Liver (tissue), 9 donors: Measurements from ENCODE around the gene MUC15. TPM values are rescaled to one million over a fixed set of nuclear protein-coding genes. Genes with fewer than 3 reads are reported as not detected.

Experiments used
- DNase-seq: peaks from one replicate; pipeline ENCODE4 v3.0.0-alpha.2; 2017; ENCODE audit warnings: low spot score
- H3K27ac ChIP-seq, 2 donors: one replicate each; pipeline ENCODE4 v1.7.0; 2013; ENCODE audit warnings: inconsistent platforms in 2 of 2, low read length in 2 of 2, control low read depth in 1 of 2, low read depth in 1 of 2, mild to moderate bottlenecking in 1 of 2
- H3K27me3 ChIP-seq, 4 donors: one replicate each; pipeline versions ENCODE4 v1.6.1 to v1.7.0; 2013; ENCODE audit warnings: low read length in 3 of 4, inconsistent platforms in 1 of 4, mild to moderate bottlenecking in 1 of 4, moderate library complexity in 1 of 4; ENCODE audit not compliant: control insufficient read depth in 4 of 4, insufficient read depth in 4 of 4
- H3K36me3 ChIP-seq, 4 donors: one replicate each; pipeline versions ENCODE4 v1.6.1 to v1.7.0; 2013; ENCODE audit warnings: low read length in 3 of 4, mild to moderate bottlenecking in 3 of 4, low read depth in 1 of 4, moderate library complexity in 1 of 4; ENCODE audit not compliant: control insufficient read depth in 4 of 4, insufficient read depth in 3 of 4
- H3K4me1 ChIP-seq, 4 donors: one replicate each; pipeline versions ENCODE4 v1.6.1 to v1.7.0; 2013; ENCODE audit warnings: low read length in 3 of 4, mild to moderate bottlenecking in 3 of 4, moderate library complexity in 1 of 4; ENCODE audit not compliant: control insufficient read depth in 4 of 4, insufficient read depth in 4 of 4
- H3K4me3 ChIP-seq, 3 donors: one replicate each; pipeline versions ENCODE4 v1.6.1 to v1.7.0; 2013; ENCODE audit warnings: low read length in 3 of 3, control low read depth in 1 of 3, low read depth in 1 of 3, mild to moderate bottlenecking in 1 of 3
- H3K9ac ChIP-seq, 2 donors: one replicate each; pipeline ENCODE4 v1.7.0; 2013; ENCODE audit warnings: low read length in 2 of 2, mild to moderate bottlenecking in 2 of 2, moderate library complexity in 2 of 2, control low read depth in 1 of 2, low read depth in 1 of 2
- H3K9me3 ChIP-seq, 4 donors: one replicate each; pipeline versions ENCODE4 v1.6.1 to v1.7.0; 2013; ENCODE audit warnings: low read length in 3 of 4; ENCODE audit not compliant: control insufficient read depth in 4 of 4
- ATF3 ChIP-seq: IDR thresholded peaks from 2 replicates; pipeline ENCODE4 v1.6.1; 2016; ENCODE audit warnings: antibody characterized with exemption
- CTCF ChIP-seq: fragments of 150-350 bp; IDR thresholded peaks from 2 replicates; pipeline ENCODE4 v1.5.1; 2017; ENCODE audit warnings: improper control_type of control experiment, low read depth, low read length; ENCODE audit not compliant: missing input control
- EGR1 ChIP-seq, 2 donors: IDR thresholded peaks; 2 replicates each; pipeline ENCODE4 v1.6.1; 2016 to 2018; ENCODE audit warnings: antibody characterized with exemption in 2 of 2, low read depth in 2 of 2
- FOXA1 ChIP-seq: IDR thresholded peaks from 2 replicates; pipeline ENCODE4 v1.6.1; 2016; ENCODE audit warnings: antibody characterized with exemption
- FOXA2 ChIP-seq: IDR thresholded peaks from 2 replicates; pipeline ENCODE4 v1.6.1; 2016; ENCODE audit warnings: antibody characterized with exemption
- GABPA ChIP-seq, 2 donors: IDR thresholded peaks in 1 of 2; conservative IDR thresholded peaks in 1 of 2; 2 replicates each; pipeline ENCODE4 v1.6.1; 2016; ENCODE audit warnings: antibody characterized with exemption in 2 of 2, mild to moderate bottlenecking in 1 of 2, moderate library complexity in 1 of 2
- HNF4A ChIP-seq, 2 donors: conservative IDR thresholded peaks; 2 replicates each; pipeline ENCODE4 v1.6.1; 2016; ENCODE audit warnings: antibody characterized with exemption in 2 of 2, mild to moderate bottlenecking in 2 of 2
- HNF4G ChIP-seq: IDR thresholded peaks from 2 replicates; pipeline ENCODE4 v1.6.1; 2016; ENCODE audit warnings: antibody characterized with exemption
- JUND ChIP-seq, 2 donors: IDR thresholded peaks; 2 replicates each; pipeline ENCODE4 v1.6.1; 2016; ENCODE audit warnings: antibody characterized with exemption in 2 of 2
- MAX ChIP-seq: IDR thresholded peaks from 2 replicates; pipeline ENCODE4 v1.6.1; 2016; ENCODE audit warnings: antibody characterized with exemption
- NR2F2 ChIP-seq: IDR thresholded peaks from 2 replicates; pipeline ENCODE4 v1.6.1; 2016; ENCODE audit warnings: antibody characterized with exemption
- RAD21 ChIP-seq, 2 donors: IDR thresholded peaks; 2 replicates each; pipeline ENCODE4 v1.6.1; 2016; ENCODE audit warnings: antibody characterized with exemption in 2 of 2, mild to moderate bottlenecking in 2 of 2
- REST ChIP-seq: IDR thresholded peaks from 2 replicates; pipeline ENCODE4 v1.6.1; 2016; ENCODE audit warnings: antibody characterized with exemption, mild to moderate bottlenecking
- RXRA ChIP-seq, 2 donors: IDR thresholded peaks; 2 replicates each; pipeline ENCODE4 v1.6.1; 2017 to 2018; ENCODE audit warnings: antibody characterized with exemption in 2 of 2, mild to moderate bottlenecking in 1 of 2
- SP1 ChIP-seq: IDR thresholded peaks from 2 replicates; pipeline ENCODE4 v1.6.1; 2018; ENCODE audit warnings: antibody characterized with exemption, mild to moderate bottlenecking
- TAF1 ChIP-seq: conservative IDR thresholded peaks from 2 replicates; pipeline ENCODE4 v1.6.1; 2016; ENCODE audit warnings: antibody characterized with exemption, mild to moderate bottlenecking
- YY1 ChIP-seq: IDR thresholded peaks from 2 replicates; pipeline ENCODE4 v1.6.1; 2016; ENCODE audit warnings: antibody characterized with exemption, mild to moderate bottlenecking
- ZBTB33 ChIP-seq: IDR thresholded peaks from 2 replicates; pipeline ENCODE4 v1.6.1; 2016; ENCODE audit warnings: antibody characterized with exemption
- WGBS: extraction: QIAGEN DNeasy Blood & Tissue Kit; methylation state at CpG from one replicate; pipeline ENCODE4 v1.1.7; 2013; 5-methylcytosine and 5-hydroxymethylcytosine counted together
- polyA plus RNA-seq, 2 donors: library from polyadenylated mRNA; stranded (reverse) in 1 of 2; unstranded in 1 of 2; fragments of 200-250 nt in 1 of 2; fragments of >200 nt in 1 of 2; fragmentation: Nextera tagmentation in 1 of 2; extraction: Ambion mirVana in 1 of 2; gene quantifications; one replicate each; pipeline versions ENCODE4 v1.2.1 to v1.2.3, GENCODE V29; 2013 to 2015
- total RNA-seq, 2 donors: library from RNA; depleted of rRNA; stranded (reverse); fragments of >200 nt; gene quantifications; one replicate each; pipeline ENCODE4 v1.2.3, GENCODE V29; 2014
- donor health status: healthy.
- donor health status: healthy.
- donor health status: healthy.
- donor health status: healthy.
- donor health status: healthy.

Gene MUC15
- total and polyA plus RNA-seq, 4 donors: not detected

- no peaks in the 10 kb centered on the region for H3K27me3 ChIP-seq
- no peak overlapping the region for H3K27ac ChIP-seq
- H3K4me3 ChIP-seq: no peak overlapping the region
- H3K36me3 ChIP-seq: no peaks in the 10 kb centered on the region
- TF ChIP-seq NR2F2 (no peak), EGR1 (IDR thresholded peaks at IDR 0.05; ENCODE audit: low read depth in 2 of 2) (no peak), ATF3 (no peak), GABPA (IDR thresholded peaks at IDR 0.05 in 1 of 2, conservative IDR thresholded peaks at IDR 0.05 in 1 of 2) (no peak), RXRA (IDR thresholded peaks at IDR 0.05) (no peak), TAF1 (no peak), MAX (no peak), SP1 (no peak), REST (no peak), HNF4G (no peak), CTCF (no peak), YY1 (no peak), FOXA1 (no peak), HNF4A (conservative IDR thresholded peaks at IDR 0.05) (no peak), JUND (IDR thresholded peaks at IDR 0.05) (no peak), FOXA2 (no peak), ZBTB33 (no peak), RAD21 (IDR thresholded peaks at IDR 0.05) (no peak)
- DNase-seq: no peak
- no peak overlapping the region for H3K9ac ChIP-seq
- H3K4me1 ChIP-seq: no peaks in the 10 kb centered on the region
- H3K9me3 ChIP-seq: no peaks in the 10 kb centered on the region
- whole genome bisulfite sequencing: 93% methylated on average over 1 of the region's 1 CpG
Observed at GRCh38 chr11:26620282-26621045, 48.4 kb upstream of the MUC15 start.
